NCI-H1694 treated with DMSO at 0.1 percent for 48 hours (cell line): Measurements from ENCODE around the gene BAX.
A peak's percentile ranks its signal among the peaks of the same experiment; 100 is the strongest.
"Not testable (repeated sequence)": the region's sequence is repeated elsewhere in the genome, so short reads cannot be mapped to it uniquely, and the experiment has no call there.

Source experiments
- DNase-seq: peaks from one replicate; lab custom pipeline; 2025; lab: John Stamatoyannopoulos, UW

The BAX gene

GRCh38 chr19:48954595-48955307 lies at the start of gene BAX:
Gene BAX, plus strand, starts transcription at chr19:48954875. Its CDS starts 54 bp downstream, at chr19:48954929.
- DNase-seq, result peak; percentile 92

DNA sequence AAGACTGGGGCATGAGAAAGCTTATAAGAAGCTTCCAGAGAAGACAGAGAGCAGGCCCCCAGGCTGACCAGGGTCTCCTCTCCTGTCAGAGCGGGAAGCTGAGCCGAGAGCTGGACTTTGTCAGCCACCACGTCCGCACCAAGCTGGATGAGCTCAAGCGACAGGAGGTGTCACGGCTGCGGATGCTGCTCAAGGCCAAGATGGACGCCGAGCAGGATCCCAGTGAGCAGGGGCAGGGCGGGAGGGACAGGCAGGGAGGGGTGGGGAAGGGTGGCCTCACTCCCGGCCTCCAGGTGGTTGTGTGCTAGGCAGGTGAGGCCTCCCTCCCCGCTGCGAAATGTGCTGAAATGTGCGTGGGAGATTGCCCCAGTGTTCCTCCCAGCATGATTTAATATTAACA lies 49.0 kb upstream of the BAX start:
- no peak for DNase-seq

GRCh38 chr19:48906324-48906723 lies 48.4 kb upstream of the BAX start:
- no peak for DNase-seq

GRCh38 chr19:48907671-48908070 lies 47.0 kb upstream of the BAX start:
- DNase-seq, result no peak

DNA sequence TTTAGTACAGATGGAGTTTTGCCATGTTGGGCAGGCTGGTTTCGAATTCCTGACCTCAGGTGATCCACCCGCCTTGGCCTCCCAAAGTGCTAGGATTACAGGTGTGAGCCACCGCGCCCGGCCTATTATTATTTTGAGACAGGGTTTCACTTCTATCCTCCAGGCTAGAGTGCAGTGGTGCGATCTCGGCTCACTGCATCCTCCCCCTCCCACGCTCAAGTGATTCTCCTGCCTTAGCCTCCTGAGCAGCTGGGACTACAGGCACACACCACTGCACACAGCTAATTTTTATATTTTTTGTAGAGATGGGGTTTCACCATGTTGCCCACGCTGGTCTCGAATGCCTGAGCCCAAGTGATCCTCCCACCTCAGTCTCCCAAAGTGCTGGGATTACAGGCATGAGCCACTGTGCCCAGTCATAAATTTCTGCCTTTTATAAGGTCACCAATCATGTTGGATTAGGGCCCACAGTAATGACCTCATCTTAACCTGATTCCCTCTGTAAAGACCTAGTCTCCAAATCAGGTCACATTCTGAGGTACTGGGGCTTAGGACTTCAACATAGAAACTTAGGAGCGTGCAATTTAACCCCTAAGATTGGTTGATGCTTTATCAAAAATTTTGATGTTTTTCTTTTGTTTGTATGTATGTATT lies 45.1 kb upstream of the BAX start:
- not testable (repeated sequence) for DNase-seq

DNA sequence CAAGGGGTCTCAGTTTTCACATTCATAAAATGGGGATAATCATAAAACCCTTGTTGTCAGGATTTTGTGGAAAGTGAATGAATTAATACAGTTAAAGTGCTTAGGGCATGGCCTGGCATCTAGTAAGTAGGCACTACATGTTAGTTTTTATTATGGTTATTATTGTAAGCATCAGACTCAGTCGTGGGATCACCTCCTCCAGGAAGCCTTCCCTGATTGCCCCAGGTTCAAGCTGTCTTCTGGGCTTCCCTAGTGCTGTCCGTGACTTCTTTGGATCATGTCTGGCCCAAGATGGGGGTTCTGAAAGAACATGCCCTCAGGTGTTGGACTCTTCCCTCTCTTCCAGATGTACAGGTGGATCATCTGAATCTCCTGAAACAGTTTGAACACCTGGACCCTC lies 43.9 kb upstream of the BAX start:
- no peak for DNase-seq

- DNase-seq, result no peak
Observed at GRCh38 chr19:48913114-48913889, 41.4 kb upstream of the BAX start.

DNA sequence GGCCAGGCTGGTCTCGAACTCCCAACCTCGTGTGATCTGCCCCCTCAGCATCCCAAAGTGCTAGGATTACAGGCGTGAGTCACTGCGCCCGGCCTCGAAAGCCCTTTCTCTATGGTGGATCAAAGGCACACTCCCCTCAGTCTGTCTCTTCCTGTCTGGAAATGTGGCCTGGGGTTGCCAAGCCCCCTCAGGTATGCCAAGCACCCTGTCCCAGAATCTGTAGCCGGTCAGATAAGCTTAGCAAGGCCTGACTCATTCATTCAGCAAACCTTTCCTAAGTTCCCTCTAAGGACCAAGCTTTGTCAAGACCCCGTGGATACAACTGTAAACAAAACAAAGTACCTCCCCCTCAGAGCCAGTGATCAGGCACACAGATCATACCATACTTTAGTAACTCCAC lies 40.5 kb upstream of the BAX start:
- no peak for DNase-seq

GRCh38 chr19:48915757-48916156 lies 38.9 kb upstream of the BAX start:
- no peak for DNase-seq

DNA sequence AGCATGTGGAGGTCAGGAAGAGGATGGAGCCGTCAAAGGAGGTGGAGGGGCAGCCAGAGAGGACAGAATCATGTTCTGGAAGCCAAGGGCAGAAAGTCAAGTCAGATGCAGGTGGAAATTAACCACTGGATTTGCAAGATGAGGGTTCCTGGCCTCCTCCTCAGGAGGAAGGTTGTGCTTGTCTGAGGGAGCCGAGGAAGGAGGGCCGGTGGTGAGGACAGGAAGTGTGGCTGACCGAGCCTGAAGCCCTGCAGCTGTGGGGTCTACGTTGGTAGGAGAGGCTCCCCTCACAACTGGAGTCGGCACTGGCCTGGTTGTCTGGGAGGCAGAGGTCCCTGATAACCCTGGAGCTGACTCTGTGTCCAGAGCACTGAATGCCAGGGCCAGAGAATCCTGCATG lies 36.6 kb upstream of the BAX start:
- DNase-seq, result no peak

DNA sequence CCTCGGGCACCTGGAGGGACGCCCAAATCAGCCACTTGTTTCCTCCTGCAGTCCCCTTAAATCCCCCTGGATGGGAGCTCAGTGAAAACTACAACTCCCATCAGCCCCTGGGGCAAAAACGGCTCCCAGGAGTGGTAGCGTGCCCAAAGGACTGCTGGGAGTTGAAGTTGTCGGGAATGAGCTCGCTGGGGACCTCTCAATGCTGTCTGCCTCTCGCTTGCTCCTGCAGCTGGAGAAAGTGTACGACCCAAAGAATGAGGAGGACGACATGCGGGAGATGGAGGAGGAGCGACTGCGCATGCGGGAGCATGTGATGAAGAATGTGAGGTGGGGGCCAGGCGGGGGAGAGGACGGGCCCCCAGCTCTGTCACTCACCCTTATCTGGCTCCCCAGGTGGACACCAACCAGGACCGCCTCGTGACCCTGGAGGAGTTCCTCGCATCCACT lies 35.9 kb upstream of the BAX start:
- DNase-seq, result no peak

- not testable (repeated sequence) for DNase-seq
Observed at GRCh38 chr19:48919271-48919670, 35.4 kb upstream of the BAX start.

DNA sequence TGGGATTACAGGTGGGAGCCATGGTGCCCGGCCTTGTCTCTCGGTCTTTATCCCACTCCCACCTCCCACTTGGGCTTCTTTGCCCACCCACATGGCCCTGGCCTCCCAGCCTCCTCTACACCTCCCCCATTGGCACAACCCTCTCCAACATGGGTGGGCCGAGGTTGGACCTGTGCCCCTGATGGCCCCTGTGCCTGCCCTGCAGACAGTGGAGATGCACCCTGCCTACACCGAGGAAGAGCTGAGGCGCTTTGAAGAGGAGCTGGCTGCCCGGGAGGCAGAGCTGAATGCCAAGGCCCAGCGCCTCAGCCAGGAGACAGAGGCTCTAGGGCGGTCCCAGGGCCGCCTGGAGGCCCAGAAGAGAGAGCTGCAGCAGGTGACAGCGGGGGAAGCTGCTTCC lies 33.7 kb upstream of the BAX start:
- DNase-seq, result no peak

GRCh38 chr19:48921721-48922500 lies 32.8 kb upstream of the BAX start:
- DNase-seq, result no peak

GRCh38 chr19:48922548-48923490 lies 31.9 kb upstream of the BAX start:
- DNase-seq, result no peak

DNA sequence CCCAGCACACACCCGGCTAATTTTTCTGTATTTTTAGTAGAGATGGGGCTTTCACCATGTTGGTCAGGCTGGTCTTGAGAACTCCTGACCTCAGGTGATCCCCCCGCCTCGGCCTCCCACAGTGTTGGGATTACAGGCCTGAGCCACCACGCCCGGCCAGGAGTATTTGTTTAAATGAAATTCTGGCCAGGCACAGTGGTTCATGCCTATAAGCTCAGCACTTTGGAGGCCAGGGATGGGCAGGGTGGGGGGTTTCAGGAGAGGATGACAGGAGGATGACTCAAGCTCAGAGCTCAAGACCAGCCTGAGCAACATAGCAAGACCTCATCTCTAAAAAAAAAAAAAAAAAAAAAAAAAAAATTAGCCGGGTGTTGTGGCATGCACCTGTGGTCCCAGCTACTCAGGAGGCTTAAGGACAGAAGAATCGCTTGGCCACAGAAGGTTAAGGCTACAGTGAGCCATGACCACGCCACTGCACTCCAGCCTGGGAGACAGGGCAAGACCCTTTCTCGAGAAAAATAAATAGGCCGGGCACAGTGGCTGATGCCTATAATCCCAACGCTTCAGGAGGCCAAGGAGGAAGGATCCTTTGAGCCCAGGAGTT lies 29.3 kb upstream of the BAX start:
- no peak for DNase-seq

- DNase-seq, result not testable (repeated sequence)
Observed at GRCh38 chr19:48925890-48926289, 28.8 kb upstream of the BAX start.

DNA sequence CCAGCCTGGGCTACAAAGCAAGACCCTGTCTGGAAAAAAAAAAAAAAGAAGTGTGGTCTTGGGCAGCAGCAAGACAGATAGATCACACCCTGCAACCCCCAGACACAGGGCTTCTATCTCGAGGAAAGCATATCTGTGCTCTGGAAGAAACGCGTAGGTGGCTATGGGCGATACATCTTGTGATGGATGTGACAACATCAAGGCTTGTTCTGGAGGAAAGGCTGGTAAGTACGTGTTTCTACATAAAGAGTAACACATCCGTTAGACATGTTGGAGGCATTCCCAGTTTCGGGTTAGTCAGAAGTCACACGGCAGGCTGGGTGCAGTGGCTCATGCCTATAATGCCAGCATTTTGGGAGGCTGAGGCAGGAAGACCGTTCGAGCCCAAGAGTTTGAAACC lies 27.8 kb upstream of the BAX start:
- no peak for DNase-seq

DNA sequence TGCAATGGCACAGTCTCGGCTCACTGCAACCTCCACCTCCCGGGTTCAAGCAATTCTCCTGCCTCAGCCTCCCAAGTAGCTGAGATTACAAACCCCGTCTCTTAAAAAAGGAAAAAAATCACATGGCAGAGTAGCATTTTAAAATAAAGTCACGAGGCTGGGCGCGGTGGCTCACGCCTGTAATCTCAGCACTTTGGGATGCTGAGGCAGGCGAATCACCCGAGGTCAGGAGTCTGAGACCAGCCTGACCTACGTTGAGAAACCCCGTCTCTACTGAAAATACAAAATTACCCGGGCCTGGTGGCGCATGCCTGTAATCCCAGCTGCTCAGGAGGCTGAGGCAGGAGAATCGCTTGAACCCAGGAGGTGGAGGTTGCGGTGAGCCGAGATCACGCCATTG lies 27.0 kb upstream of the BAX start:
- DNase-seq, result not testable (repeated sequence)

GRCh38 chr19:48928164-48929025 lies 26.3 kb upstream of the BAX start:
- no peak for DNase-seq
